GM19193 (cell line): ENCODE data around the gene KLF11.

Source experiments
- POLR2A ChIP-seq: IDR thresholded peaks from 4 replicates; pipeline ENCODE4 v1.6.1; 2011; ENCODE audit not compliant: insufficient read depth, insufficient read length; ENCODE audit errors: extremely low read depth

The KLF11 gene

GRCh38 chr2:10047616-10048500 is 4.5 kb downstream of the KLF11 start:
- TF ChIP-seq POLR2A = no peak

GRCh38 chr2:10048501-10049171 is 5.3 kb downstream of the KLF11 start:
- no peak for TF ChIP-seq POLR2A

GRCh38 chr2:10052216-10052615 is 8.9 kb downstream of the KLF11 start:
- no peak for TF ChIP-seq POLR2A

GRCh38 chr2:10053351-10053750 is 10.0 kb downstream of the KLF11 start:
- TF ChIP-seq POLR2A = no peak

- no peak for TF ChIP-seq POLR2A
These were observed 11.1 kb downstream of the KLF11 start for GRCh38 chr2:10054424-10054823.

GRCh38 chr2:10054976-10055375 is 11.6 kb downstream of the KLF11 start:
- TF ChIP-seq POLR2A = no peak

- TF ChIP-seq POLR2A = no peak
These were observed 13.1 kb downstream of the KLF11 start for GRCh38 chr2:10056439-10056838.

- no peak for TF ChIP-seq POLR2A
These were observed 14.1 kb downstream of the KLF11 start for GRCh38 chr2:10057231-10058107.

GRCh38 chr2:10058251-10059015 is 15.1 kb downstream of the KLF11 start:
- TF ChIP-seq POLR2A = no peak

GRCh38 chr2:10059016-10059351 is 15.6 kb downstream of the KLF11 start:
- TF ChIP-seq POLR2A = no peak

- TF ChIP-seq POLR2A = no peak
These were observed 16.4 kb downstream of the KLF11 start for GRCh38 chr2:10059552-10060335.

- no peak for TF ChIP-seq POLR2A
These were observed 18.0 kb downstream of the KLF11 start for GRCh38 chr2:10061221-10061925.

- TF ChIP-seq POLR2A = no peak
These were observed 19.6 kb downstream of the KLF11 start for GRCh38 chr2:10062931-10063365.
